ENCODE data around the gene KLC1.

KLC1 gene

GRCh38 chr14:103693515-103693914 lies 64.5 kb downstream of the KLC1 start:
- no peak for DNase-seq

DNA sequence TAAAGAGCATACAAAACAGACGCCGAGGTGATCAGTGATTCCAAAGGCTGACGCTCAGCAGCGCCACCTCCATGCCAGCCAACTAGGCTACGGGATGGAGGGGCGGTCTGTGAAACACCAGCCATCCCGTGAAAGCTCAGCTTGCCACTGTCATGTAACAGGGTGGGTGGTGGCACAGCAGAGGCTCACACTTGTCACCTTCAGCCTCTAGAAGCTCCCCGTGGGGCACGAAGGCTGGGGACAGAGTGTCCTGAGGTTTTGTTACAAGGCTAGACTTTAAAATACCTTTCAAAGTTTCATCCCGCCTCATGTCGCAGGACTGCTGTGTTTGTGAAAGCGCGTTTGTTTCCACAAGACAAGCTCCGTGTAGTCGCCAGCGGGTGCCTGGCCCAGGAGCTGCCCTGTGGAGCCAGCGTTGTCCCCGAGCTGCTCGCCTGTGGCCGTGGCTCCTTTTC lies 65.6 kb downstream of the KLC1 start:
- no peak for DNase-seq

GRCh38 chr14:103695296-103696069 lies 66.5 kb downstream of the KLC1 start:
- DNase-seq = no peak

DNA sequence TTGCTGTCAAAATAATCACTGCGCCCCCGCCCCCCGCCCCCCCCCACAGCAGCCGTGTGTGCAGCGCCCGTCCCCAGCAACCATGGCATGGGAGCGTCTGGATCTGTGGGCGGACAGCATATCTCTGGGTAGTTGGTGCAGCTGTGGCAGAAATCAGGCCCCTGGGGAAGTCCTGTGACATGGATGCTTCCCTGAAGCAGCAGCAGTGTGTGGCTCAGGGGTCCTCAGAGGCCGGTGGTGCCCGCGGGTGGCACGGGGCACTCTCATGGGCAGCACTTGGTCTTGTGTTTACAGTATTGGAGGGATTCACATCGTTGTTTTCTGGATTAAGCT lies 67.0 kb downstream of the KLC1 start:
- DNase-seq = no peak

- DNase-seq = no peak
These were observed 67.6 kb downstream of the KLC1 start for GRCh38 chr14:103696466-103697071.

GRCh38 chr14:103697206-103697602 lies 68.2 kb downstream of the KLC1 start:
- no peak for DNase-seq

- DNase-seq = no peak
These were observed 68.8 kb downstream of the KLC1 start for GRCh38 chr14:103697603-103698379.

GRCh38 chr14:103698380-103699260 lies 69.6 kb downstream of the KLC1 start:
- no peak for DNase-seq

- no peak for DNase-seq
These were observed 70.2 kb downstream of the KLC1 start for GRCh38 chr14:103699261-103699661.

- DNase-seq = no peak
These were observed 71.1 kb downstream of the KLC1 start for GRCh38 chr14:103699901-103700752.

GRCh38 chr14:103700753-103701490 lies 71.9 kb downstream of the KLC1 start:
- no peak for DNase-seq

DNA sequence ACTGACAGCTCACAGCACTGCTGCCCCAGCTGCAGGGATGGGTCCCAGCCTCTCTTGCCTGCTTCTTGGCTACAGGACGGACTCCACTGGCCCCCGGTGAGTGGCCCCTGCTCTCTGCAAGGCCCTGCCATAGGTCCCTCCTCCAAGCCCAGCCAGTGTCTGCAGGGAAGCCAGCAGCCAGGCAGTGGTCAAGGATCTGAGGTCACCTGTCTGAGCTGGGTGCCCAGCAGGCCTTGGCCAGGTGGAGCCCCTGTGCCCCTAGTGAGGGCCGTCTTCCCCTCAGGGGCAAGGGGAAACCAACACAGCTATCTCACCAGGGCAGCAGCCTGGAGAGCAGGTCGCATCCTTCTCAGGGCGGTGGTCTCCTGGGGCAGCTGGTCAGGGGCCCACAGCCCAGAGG lies 73.1 kb downstream of the KLC1 start:
- DNase-seq = no peak

DNA sequence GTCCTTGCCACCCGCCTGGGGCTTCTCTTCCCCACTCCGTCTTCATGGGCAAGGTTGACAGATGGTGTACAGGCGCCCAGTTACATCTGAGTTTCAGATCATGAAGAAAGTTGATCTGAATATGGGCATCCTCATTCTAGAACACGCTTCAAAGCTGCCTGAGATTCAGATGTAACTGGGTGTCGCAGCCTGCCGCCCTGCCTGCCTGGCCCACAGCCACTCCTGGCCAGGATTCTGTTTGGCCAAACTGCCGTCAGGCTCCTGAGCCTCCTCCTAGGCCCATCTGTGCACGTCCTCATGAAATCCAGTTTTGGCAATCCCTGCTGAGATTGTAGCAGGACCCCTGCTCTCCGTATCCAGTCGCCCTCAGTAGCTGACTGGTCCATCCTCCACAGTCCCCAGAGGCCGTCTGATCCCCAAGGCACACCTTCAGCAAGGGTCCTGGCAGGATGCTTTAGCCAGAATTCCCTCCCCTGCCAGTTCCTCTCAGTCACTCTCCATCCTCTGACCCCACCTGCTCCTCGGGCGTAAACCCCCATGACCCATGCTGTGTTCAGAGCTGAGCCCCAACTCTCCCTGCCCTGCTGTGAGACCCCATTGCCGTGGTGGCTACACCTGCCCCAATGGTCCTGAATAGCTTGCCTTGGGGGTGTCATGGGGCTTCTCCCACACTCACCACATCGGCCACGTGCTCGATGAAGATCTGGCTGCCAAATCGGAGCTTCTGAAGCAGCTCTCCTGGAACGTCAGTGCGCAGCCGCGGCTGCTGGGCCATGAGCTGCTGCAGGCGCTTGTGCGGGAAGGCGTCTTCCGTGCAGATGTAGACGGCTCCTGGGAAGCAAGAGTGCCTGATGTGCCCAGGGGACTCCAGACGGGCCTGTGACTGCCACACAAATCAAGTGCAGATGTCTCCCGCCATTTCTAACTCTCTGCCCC lies 73.8 kb downstream of the KLC1 start:
- DNase-seq = no peak

GRCh38 chr14:103703433-103704385 lies 74.7 kb downstream of the KLC1 start:
- DNase-seq = no peak

DNA sequence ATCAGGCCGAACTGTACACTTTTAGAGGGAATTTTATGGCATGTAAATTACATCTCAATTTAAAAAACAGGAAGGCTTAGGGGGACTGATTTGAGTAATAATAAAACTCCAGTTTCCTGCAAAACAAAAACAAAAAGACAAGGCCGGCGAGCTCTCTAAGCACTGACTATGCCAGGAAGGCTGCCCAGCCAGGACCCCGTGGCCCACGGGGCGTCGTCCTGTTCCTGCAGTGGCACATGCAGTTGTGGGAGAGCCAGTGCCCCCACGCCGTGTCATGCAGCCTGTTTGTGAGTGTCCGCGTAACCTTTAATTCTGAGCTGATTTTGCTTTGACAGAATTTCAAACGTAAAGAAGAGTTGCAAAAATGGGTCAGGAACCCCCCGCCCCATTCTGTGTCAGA lies 75.7 kb downstream of the KLC1 start:
- DNase-seq = no peak

DNA sequence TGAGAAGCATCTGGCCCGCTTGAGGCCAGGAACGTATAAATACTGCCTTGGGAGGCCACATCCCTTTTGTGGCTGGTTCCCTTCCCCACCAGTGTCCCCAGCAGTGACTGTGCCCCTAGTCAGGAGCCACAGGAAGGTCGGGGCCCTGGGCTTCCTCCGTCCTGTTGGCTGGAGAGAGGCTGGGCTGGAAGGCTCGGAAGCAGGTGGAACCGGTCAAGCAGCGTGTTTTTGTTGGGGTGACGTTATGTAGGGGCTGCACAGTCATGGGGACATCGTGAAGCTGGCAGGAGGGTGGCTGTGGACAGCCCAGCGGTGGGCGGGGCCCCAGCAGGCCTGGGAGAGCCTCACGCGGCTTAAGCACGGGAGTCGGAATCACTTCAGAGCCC lies 76.1 kb downstream of the KLC1 start:
- DNase-seq = no peak

GRCh38 chr14:103705504-103706284 lies 76.7 kb downstream of the KLC1 start:
- DNase-seq = no peak

All from activated CD8-positive, alpha-beta memory T cell treated with anti-CD3 and anti-CD28 coated beads for 24 hours (primary cell).